Panc1 (cell line): ENCODE results near the gene NPM1.
"Not testable (repeated sequence)": the region's sequence is repeated elsewhere in the genome, so short reads cannot be mapped to it uniquely, and the experiment has no call there.

Source experiments
- POLR2AphosphoS5 ChIP-seq: IDR thresholded peaks from 2 replicates; pipeline ENCODE4 v1.6.1; 2012; ENCODE audit warnings: mild to moderate bottlenecking, low read depth, low read length, moderate library complexity
- SIN3A ChIP-seq: IDR thresholded peaks from 2 replicates; pipeline ENCODE4 v1.6.1; 2012; ENCODE audit warnings: low read depth, mild to moderate bottlenecking, low read length, moderate library complexity, borderline replicate concordance; ENCODE audit not compliant: insufficient read depth
- TCF7L2 ChIP-seq: IDR thresholded peaks from 2 replicates; pipeline ENCODE4 v1.6.1; 2011; ENCODE audit warnings: mild to moderate bottlenecking, low read depth, low read length, inconsistent platforms
- TF ChIP-seq, protein P1 (sequence below): fragments of 450-650 bp; IDR thresholded peaks from 2 replicates; pipeline ENCODE4 v1.5.1; 2017; ENCODE audit warnings: mild to moderate bottlenecking
- TF ChIP-seq, protein P2 (sequence below), 2 experiments: IDR thresholded peaks; 2 replicates each; pipeline ENCODE4 v1.6.1; 2011 to 2012; ENCODE audit warnings: low read depth in 2 of 2, control low read depth in 1 of 2, low read length in 1 of 2, mild to moderate bottlenecking in 1 of 2, moderate library complexity in 1 of 2; ENCODE audit not compliant: insufficient read depth in 1 of 2

DNA sequence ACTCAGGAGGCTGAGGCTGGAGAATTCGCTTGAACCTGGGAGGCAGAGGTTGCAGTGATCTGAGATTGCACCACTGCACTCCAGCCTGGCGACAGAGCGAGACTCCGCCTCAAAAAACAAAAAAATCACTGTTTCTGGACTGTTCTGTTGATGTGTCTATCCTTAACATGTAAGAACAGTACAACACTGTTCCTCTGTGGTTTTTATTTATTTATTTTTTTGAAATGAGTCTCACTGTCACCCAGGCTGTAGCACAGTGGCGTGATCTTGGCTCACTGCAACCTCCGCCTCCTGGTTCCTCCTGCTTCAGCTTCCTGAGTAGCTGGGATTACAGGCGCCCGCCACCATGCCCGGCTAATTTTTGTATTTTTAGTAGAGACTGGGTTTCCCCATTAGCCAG lies 11.0 kb downstream of the NPM1 start:
- TF ChIP-seq, protein P1, sequence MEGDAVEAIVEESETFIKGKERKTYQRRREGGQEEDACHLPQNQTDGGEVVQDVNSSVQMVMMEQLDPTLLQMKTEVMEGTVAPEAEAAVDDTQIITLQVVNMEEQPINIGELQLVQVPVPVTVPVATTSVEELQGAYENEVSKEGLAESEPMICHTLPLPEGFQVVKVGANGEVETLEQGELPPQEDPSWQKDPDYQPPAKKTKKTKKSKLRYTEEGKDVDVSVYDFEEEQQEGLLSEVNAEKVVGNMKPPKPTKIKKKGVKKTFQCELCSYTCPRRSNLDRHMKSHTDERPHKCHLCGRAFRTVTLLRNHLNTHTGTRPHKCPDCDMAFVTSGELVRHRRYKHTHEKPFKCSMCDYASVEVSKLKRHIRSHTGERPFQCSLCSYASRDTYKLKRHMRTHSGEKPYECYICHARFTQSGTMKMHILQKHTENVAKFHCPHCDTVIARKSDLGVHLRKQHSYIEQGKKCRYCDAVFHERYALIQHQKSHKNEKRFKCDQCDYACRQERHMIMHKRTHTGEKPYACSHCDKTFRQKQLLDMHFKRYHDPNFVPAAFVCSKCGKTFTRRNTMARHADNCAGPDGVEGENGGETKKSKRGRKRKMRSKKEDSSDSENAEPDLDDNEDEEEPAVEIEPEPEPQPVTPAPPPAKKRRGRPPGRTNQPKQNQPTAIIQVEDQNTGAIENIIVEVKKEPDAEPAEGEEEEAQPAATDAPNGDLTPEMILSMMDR, result not testable (repeated sequence)
- TF ChIP-seq, protein P2, sequence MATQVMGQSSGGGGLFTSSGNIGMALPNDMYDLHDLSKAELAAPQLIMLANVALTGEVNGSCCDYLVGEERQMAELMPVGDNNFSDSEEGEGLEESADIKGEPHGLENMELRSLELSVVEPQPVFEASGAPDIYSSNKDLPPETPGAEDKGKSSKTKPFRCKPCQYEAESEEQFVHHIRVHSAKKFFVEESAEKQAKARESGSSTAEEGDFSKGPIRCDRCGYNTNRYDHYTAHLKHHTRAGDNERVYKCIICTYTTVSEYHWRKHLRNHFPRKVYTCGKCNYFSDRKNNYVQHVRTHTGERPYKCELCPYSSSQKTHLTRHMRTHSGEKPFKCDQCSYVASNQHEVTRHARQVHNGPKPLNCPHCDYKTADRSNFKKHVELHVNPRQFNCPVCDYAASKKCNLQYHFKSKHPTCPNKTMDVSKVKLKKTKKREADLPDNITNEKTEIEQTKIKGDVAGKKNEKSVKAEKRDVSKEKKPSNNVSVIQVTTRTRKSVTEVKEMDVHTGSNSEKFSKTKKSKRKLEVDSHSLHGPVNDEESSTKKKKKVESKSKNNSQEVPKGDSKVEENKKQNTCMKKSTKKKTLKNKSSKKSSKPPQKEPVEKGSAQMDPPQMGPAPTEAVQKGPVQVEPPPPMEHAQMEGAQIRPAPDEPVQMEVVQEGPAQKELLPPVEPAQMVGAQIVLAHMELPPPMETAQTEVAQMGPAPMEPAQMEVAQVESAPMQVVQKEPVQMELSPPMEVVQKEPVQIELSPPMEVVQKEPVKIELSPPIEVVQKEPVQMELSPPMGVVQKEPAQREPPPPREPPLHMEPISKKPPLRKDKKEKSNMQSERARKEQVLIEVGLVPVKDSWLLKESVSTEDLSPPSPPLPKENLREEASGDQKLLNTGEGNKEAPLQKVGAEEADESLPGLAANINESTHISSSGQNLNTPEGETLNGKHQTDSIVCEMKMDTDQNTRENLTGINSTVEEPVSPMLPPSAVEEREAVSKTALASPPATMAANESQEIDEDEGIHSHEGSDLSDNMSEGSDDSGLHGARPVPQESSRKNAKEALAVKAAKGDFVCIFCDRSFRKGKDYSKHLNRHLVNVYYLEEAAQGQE (IDR thresholded peaks at IDR 0.05; ENCODE audit: insufficient read depth in 1 of 2, low read depth in 2 of 2, low read length in 1 of 2), result not testable (repeated sequence)
- not testable (repeated sequence) for TF ChIP-seq TCF7L2, POLR2AphosphoS5, SIN3A
